H1 (cell line): ENCODE data around the gene CABCOCO1. TPM values are rescaled to one million over a fixed set of nuclear protein-coding genes. Genes with fewer than 3 reads are reported as not detected.

Experiments used
- CTCF ChIA-PET: fragments of 300-600 bp; sonication (Branson Sonifier 250); formaldehyde crosslinking; loops from one replicate; lab custom pipeline; 2021; ENCODE audit not compliant: partially characterized antibody; lab: Charles Lee
- POLR2A ChIA-PET: fragments of 300-600 bp; sonication (Branson Sonifier 250); formaldehyde crosslinking; loops from one replicate; lab custom pipeline; 2021; ENCODE audit warnings: inconsistent platforms; ENCODE audit not compliant: partially characterized antibody; lab: Charles Lee
- DNase-seq, 2 experiments: peaks; one replicate each; pipeline versions ENCODE4 v3.0.0 to v3.0.0-alpha.2; 2010 to 2022; ENCODE audit warnings: low spot score in 2 of 2, low read depth in 1 of 2, mixed read lengths in 1 of 2
- FAIRE-seq: peaks from 2 replicates; lab custom pipeline; 2011; peaks lifted over from hg19 to GRCh38; lab: Jason Lieb, UNC
- H2AFZ ChIP-seq: 2 replicates; pipeline ENCODE4 v1.8.1; 2012; ENCODE audit warnings: low read length, inconsistent platforms
- H2AK5ac ChIP-seq: 2 replicates; pipeline ENCODE4 v1.6.1; 2013; ENCODE audit warnings: low read depth, low read length
- H2BK120ac ChIP-seq: replicated peaks from 2 replicates; pipeline ENCODE3; 2013; ENCODE audit warnings: low read depth, low read length, inconsistent platforms
- H2BK12ac ChIP-seq: 2 replicates; pipeline ENCODE4 v1.6.1; 2013; ENCODE audit warnings: low read depth, low read length
- H2BK15ac ChIP-seq: 2 replicates; pipeline ENCODE4 v1.6.1; 2013; ENCODE audit warnings: low read length
- H2BK20ac ChIP-seq: 2 replicates; pipeline ENCODE4 v1.6.1; 2013; ENCODE audit warnings: low read length
- H2BK5ac ChIP-seq: 2 replicates; pipeline ENCODE4 v1.6.1; 2013; ENCODE audit warnings: low read depth, low read length
- H3K14ac ChIP-seq: 2 replicates; pipeline ENCODE4 v1.6.1; 2013; ENCODE audit warnings: inconsistent platforms; ENCODE audit not compliant: insufficient read length
- H3K18ac ChIP-seq: 2 replicates; pipeline ENCODE4 v1.6.1; 2013; ENCODE audit warnings: low read length; ENCODE audit errors: extremely low read depth
- H3K23ac ChIP-seq: 2 replicates; pipeline ENCODE4 v1.6.1; 2013; ENCODE audit warnings: inconsistent platforms; ENCODE audit not compliant: insufficient read length
- H3K23me2 ChIP-seq: 2 replicates; pipeline ENCODE4 v1.6.1; 2013; ENCODE audit warnings: low read depth, low read length
- H3K27ac ChIP-seq: 2 replicates; pipeline ENCODE4 v1.6.1; 2011; ENCODE audit warnings: low read depth, low read length, inconsistent platforms
- H3K27me3 ChIP-seq, 4 experiments: replicated peaks in 1 of 4; 1 replicate in 1 of 4; 2 replicates in 3 of 4; pipeline versions ENCODE4 v1.6.1 to v1.8.1; 2011 to 2013; ENCODE audit warnings: low read length in 3 of 4, mild to moderate bottlenecking in 3 of 4, inconsistent platforms in 2 of 4, mixed read lengths in 2 of 4, moderate library complexity in 1 of 4; ENCODE audit not compliant: control insufficient read depth in 3 of 4, insufficient read depth in 3 of 4; ENCODE audit errors: extremely low read depth in 1 of 4
- H3K36me3 ChIP-seq, 4 experiments: 2 replicates each; pipeline versions ENCODE4 v1.6.1 to v1.8.1; 2011 to 2013; ENCODE audit warnings: mild to moderate bottlenecking in 4 of 4, low read length in 3 of 4, moderate library complexity in 2 of 4, control low read depth in 1 of 4, inconsistent platforms in 1 of 4; ENCODE audit not compliant: insufficient read depth in 4 of 4, control insufficient read depth in 2 of 4
- H3K4ac ChIP-seq: replicated peaks from 2 replicates; pipeline ENCODE3; 2013; ENCODE audit warnings: low read length, low read depth, mixed read lengths, inconsistent platforms; ENCODE audit not compliant: insufficient read length
- H3K4me1 ChIP-seq, 4 experiments: replicated peaks in 1 of 4; 1 replicate in 1 of 4; 2 replicates in 3 of 4; pipeline versions ENCODE4 v1.6.1 to v1.8.1; 2011 to 2013; ENCODE audit warnings: low read length in 3 of 4, inconsistent platforms in 2 of 4, mixed read lengths in 1 of 4; ENCODE audit not compliant: insufficient read depth in 4 of 4, control insufficient read depth in 3 of 4
- H3K4me2 ChIP-seq, 2 experiments: 2 replicates each; pipeline versions ENCODE4 v1.6.1 to v1.8.1; 2011 to 2013; ENCODE audit warnings: low read depth in 2 of 2, low read length in 2 of 2, control low read depth in 1 of 2, inconsistent platforms in 1 of 2, mild to moderate bottlenecking in 1 of 2; ENCODE audit not compliant: insufficient read depth in 1 of 2
- H3K4me3 ChIP-seq, 4 experiments: fragments of 200-600, 300-600 bp in 1 of 4; sonication (generic), shearing (Covaris generic), sonication (Bioruptor Twin) in 1 of 4; 2 replicates each; pipeline versions ENCODE4 v1.5.1 to v1.8.1; 2011 to 2016; ENCODE audit warnings: low read length in 4 of 4, low read depth in 3 of 4, control low read depth in 2 of 4, inconsistent platforms in 2 of 4, mild to moderate bottlenecking in 2 of 4, mixed read lengths in 1 of 4, moderate library complexity in 1 of 4; ENCODE audit not compliant: insufficient read depth in 2 of 4; ENCODE audit errors: extremely low read depth in 1 of 4
- H3K56ac ChIP-seq: replicated peaks from 2 replicates; pipeline ENCODE3; 2013; ENCODE audit warnings: low read depth, mild to moderate bottlenecking, mixed read lengths, low read length, inconsistent platforms; ENCODE audit not compliant: insufficient read length
- H3K79me1 ChIP-seq: 2 replicates; pipeline ENCODE4 v1.6.1; 2013; ENCODE audit warnings: low read depth, low read length, control low read depth
- H3K79me2 ChIP-seq, 2 experiments: 2 replicates each; pipeline versions ENCODE4 v1.6.1 to v1.8.1; 2012 to 2013; ENCODE audit warnings: low read length in 2 of 2, mild to moderate bottlenecking in 2 of 2, inconsistent platforms in 1 of 2; ENCODE audit not compliant: insufficient read depth in 2 of 2, control insufficient read depth in 1 of 2
- H3K9ac ChIP-seq, 4 experiments: replicated peaks in 1 of 4; 1 replicate in 1 of 4; 2 replicates in 3 of 4; pipeline versions ENCODE4 v1.6.1 to v1.8.1; 2011 to 2013; ENCODE audit warnings: low read depth in 3 of 4, low read length in 3 of 4, control low read depth in 2 of 4, mild to moderate bottlenecking in 2 of 4, moderate library complexity in 2 of 4, inconsistent platforms in 1 of 4; ENCODE audit errors: extremely low read depth in 1 of 4
- H3K9me3 ChIP-seq, 2 experiments: 2 replicates each; pipeline versions ENCODE4 v1.6.1 to v1.8.1; 2012 to 2013; ENCODE audit warnings: mild to moderate bottlenecking in 2 of 2, moderate library complexity in 2 of 2, control low read depth in 1 of 2, inconsistent platforms in 1 of 2, low read depth in 1 of 2, low read length in 1 of 2, mixed read lengths in 1 of 2; ENCODE audit not compliant: insufficient read depth in 2 of 2
- H4K20me1 ChIP-seq, 2 experiments: replicated peaks in 1 of 2; 2 replicates each; pipeline versions ENCODE3 to v1.8.1; 2011 to 2013; ENCODE audit warnings: inconsistent platforms in 2 of 2, low read length in 2 of 2, mild to moderate bottlenecking in 1 of 2; ENCODE audit not compliant: insufficient read depth in 2 of 2, control insufficient read depth in 1 of 2
- H4K5ac ChIP-seq: 2 replicates; pipeline ENCODE4 v1.6.1; 2013; ENCODE audit warnings: low read length, low read depth, mixed read lengths, inconsistent platforms; ENCODE audit not compliant: insufficient read length
- H4K8ac ChIP-seq: 2 replicates; pipeline ENCODE4 v1.8.0; 2013; ENCODE audit warnings: mild to moderate bottlenecking, moderate library complexity, low read length, inconsistent platforms; ENCODE audit not compliant: insufficient read depth; ENCODE audit errors: extremely low read depth
- H4K91ac ChIP-seq: replicated peaks from 2 replicates; pipeline ENCODE3; 2013; ENCODE audit warnings: low read length, mixed read lengths, inconsistent platforms; ENCODE audit not compliant: insufficient read length
- BCL11A ChIP-seq, 2 experiments: IDR thresholded peaks; one replicate each; pipeline ENCODE4 v1.6.1; 2011; ENCODE audit warnings: low read depth in 2 of 2, low read length in 2 of 2, mild to moderate bottlenecking in 2 of 2
- CTBP2 ChIP-seq: IDR thresholded peaks from 2 replicates; pipeline ENCODE4 v1.7.0; 2011; ENCODE audit warnings: borderline replicate concordance, mild to moderate bottlenecking, moderate library complexity, mixed read lengths, low read length; ENCODE audit not compliant: insufficient read depth, insufficient read length
- KDM1A ChIP-seq: fragments of 200-600, 300-600 bp; sonication (generic); IDR thresholded peaks from 2 replicates; pipeline ENCODE4 v1.7.1; 2016; ENCODE audit warnings: mild to moderate bottlenecking, low read length, borderline replicate concordance
- POLR2A ChIP-seq, 2 experiments: IDR thresholded peaks; 1 replicate in 1 of 2; 2 replicates in 1 of 2; pipeline ENCODE4 v1.6.1; 2011; ENCODE audit warnings: low read depth in 2 of 2, low read length in 2 of 2, mild to moderate bottlenecking in 2 of 2; ENCODE audit errors: control extremely low read depth in 1 of 2
- POLR2AphosphoS5 ChIP-seq: IDR thresholded peaks from 2 replicates; pipeline ENCODE4 v1.6.1; 2011; ENCODE audit warnings: low read depth, low read length
- RFX5 ChIP-seq: IDR thresholded peaks from 2 replicates; pipeline ENCODE4 v1.6.1; 2011; ENCODE audit warnings: low read depth, low read length, improper control_type of control experiment, borderline replicate concordance
- SIRT6 ChIP-seq: IDR thresholded peaks from one replicate; pipeline ENCODE4 v1.7.1; 2012; ENCODE audit warnings: low read length, inconsistent platforms
- TBP ChIP-seq: IDR thresholded peaks from 2 replicates; pipeline ENCODE4 v1.6.1; 2011; ENCODE audit warnings: low read depth, low read length, improper control_type of control experiment
- WGBS, 2 experiments: shearing (Covaris generic) in 1 of 2; methylation state at CpG; one replicate each; pipeline versions ENCODE4 v1.1.6 to v1.1.7; 2013 to 2015; ENCODE audit warnings: low lambda C conversion rate in 2 of 2, mixed read lengths in 2 of 2, inconsistent platforms in 1 of 2, low coverage in 1 of 2, missing lambda C conversion rate in 1 of 2; ENCODE audit not compliant: insufficient replicate concordance in 2 of 2, insufficient coverage in 1 of 2, insufficient read length in 1 of 2; ENCODE audit errors: extremely low coverage in 1 of 2, missing lambda C conversion rate in 1 of 2; 5-methylcytosine and 5-hydroxymethylcytosine counted together
- polyA plus RNA-seq, 7 experiments: library from polyadenylated mRNA; depleted of rRNA in 3 of 7; stranded (reverse) in 5 of 7; unstranded in 2 of 7; fragments of >200 nt in 5 of 7; fragments of 200-250 nt in 2 of 7; gene quantifications; 1 replicate in 5 of 7; 2 replicates in 1 of 7; 4 replicates in 1 of 7; pipeline versions ENCODE4 v1.2.1 to v1.2.3, GENCODE V29; 2011 to 2013; ENCODE audit warnings: missing spikeins in 2 of 7, mixed read lengths in 2 of 7
- total RNA-seq: library from RNA; stranded (reverse); fragmentation: NEBNext Ultra II Directional; extraction: Animal tissue kit (Norgen Biotek cat#: 25700); gene quantifications from 2 replicates; pipeline ENCODE4 v1.2.1, GENCODE V29; 2021

Gene CABCOCO1
- total and polyA plus RNA-seq, 2 of the 8 experiments (the other 6 are each of a cell fraction or from before 2014, with no cell fraction given), result not detected

DNA sequence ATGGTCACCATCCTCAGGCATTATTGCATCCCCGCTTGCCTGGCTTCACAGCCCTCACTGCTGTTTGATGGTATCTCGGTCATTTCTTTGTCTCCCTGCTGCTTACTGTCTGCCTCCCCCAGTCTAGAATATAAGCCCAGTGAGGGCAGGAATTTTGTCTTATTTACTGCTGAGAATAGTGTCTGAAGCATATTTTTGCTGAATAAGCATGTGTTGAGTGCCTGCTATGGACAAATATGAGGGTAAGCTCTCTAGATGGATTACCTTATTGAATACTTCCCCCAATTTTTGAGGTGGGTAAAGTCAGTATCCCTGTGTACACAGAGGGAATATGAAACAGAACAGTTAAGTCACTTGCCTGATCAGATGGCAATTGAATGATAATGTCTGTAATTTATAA lies 36.5 kb upstream of the CABCOCO1 start:
- Histone ChIP-seq H3K27me3 (no peaks in the 10 kb centered on the region), H4K91ac (no peak overlapping the region), H3K4me2 (no peak overlapping the region), H3K36me3 (no peaks in the 10 kb centered on the region; a peak in 2 of 8 replicates), H3K9me3 (no peaks in the 10 kb centered on the region), H3K23ac (no peak overlapping the region), H3K79me2 (no peaks in the 10 kb centered on the region), H4K8ac (no peak overlapping the region), H2AFZ (no peak overlapping the region), H3K9ac (no peak overlapping the region), H3K4me3 (no peak overlapping the region), H3K4ac (no peak overlapping the region), H4K5ac (no peak overlapping the region), H3K23me2 (no peaks in the 10 kb centered on the region; the same call in 1 of the 2 replicates), H2BK120ac (no peak overlapping the region), H3K27ac (no peak overlapping the region), H2BK20ac (no peak overlapping the region), H4K20me1 (no peaks in the 10 kb centered on the region), H2BK5ac (no peak overlapping the region), H3K79me1 (no peaks in the 10 kb centered on the region), H3K56ac (no peak overlapping the region), H3K18ac (no peak overlapping the region), H3K14ac (no peak overlapping the region), H2AK5ac (no peak overlapping the region), H2BK12ac (no peak overlapping the region), H2BK15ac (no peak overlapping the region), H3K4me1 (peaks cover 0 to 6% (median under 1%) of the 10 kb centered on the region in 4 experiments; a peak in 4 of 7 replicates)
- DNase-seq (no peak), FAIRE-seq (no peak)
- WGBS, 2 experiments, result 90% methylated on average over 2 of the region's 2 CpGs; no CpG with 5 or more reads in 1 of the 2 experiments
- CTCF ChIA-PET, result interaction anchor here (1.3 to 2.5 kb wide), 2 partner anchors 16 to 19 kb away, joined by 3 to 19 read pairs; no protein-coding TSS in a partner anchor
- POLR2A ChIA-PET, result no interaction called here
- TF ChIP-seq RFX5, result no peak
- TF ChIP-seq KDM1A, result no peak
- TF ChIP-seq POLR2AphosphoS5, result no peak
- no peak for TF ChIP-seq TBP
- TF ChIP-seq SIRT6, result no peak
- no peak for TF ChIP-seq BCL11A (IDR thresholded peaks at IDR 0.05; ENCODE audit: low read depth in 2 of 2, low read length in 2 of 2)
- no peak for TF ChIP-seq CTBP2
- no peak for TF ChIP-seq POLR2A (IDR thresholded peaks at IDR 0.05; ENCODE audit: control extremely low read depth in 1 of 2, low read depth in 2 of 2, low read length in 2 of 2)
